UCSD-AML1 (cell line): Measurements from ENCODE around the gene RNPS1.

Experiments used
- DNase-seq: peaks from one replicate; lab custom pipeline; 2025; ENCODE audit not compliant: unreplicated experiment; lab: John Stamatoyannopoulos, UW

Gene RNPS1, protein sequence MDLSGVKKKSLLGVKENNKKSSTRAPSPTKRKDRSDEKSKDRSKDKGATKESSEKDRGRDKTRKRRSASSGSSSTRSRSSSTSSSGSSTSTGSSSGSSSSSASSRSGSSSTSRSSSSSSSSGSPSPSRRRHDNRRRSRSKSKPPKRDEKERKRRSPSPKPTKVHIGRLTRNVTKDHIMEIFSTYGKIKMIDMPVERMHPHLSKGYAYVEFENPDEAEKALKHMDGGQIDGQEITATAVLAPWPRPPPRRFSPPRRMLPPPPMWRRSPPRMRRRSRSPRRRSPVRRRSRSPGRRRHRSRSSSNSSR

DNA sequence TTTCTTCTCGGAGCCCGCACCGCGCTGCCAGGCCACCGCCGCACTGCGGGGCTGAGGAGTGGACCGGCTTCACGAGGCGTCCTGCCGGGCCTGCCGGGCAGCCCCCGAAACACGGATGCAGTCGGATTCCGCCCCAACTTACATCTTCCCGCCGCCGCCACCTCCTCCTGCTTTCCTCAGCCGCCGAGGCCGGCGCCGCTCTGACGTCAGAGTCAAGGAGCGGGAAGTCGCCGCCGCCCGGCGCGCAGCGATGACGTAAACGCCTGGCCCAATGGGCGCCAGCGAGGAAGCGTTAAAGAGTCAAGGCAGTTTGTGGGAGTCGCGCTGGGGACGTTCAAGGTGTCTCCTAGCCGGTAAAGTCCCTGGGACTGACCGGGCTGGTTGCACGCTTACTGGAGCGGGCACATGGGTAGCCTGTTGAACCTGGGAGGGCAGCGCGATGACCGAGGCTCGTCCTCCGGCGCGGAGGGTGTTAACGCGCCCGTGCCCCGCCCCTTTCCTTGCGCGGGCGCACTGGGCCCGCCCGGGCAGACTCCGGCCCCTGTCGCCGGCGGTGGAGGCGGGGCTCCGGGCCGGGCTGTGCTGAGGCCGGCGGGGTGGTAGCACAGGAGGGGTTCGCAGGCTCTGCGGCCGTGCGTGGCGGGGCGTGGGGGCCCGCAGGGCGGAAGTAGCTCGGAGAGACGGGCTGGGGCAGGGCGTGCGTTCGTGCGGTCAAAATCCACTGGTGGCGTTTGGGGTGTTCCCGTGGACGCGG is at the start of gene RNPS1:
Gene RNPS1, minus strand, starts transcription at position 214 of the 754 bp plus-strand sequence. CDS start 3,483 bp downstream, outside the sequence.
- peak; percentile 97 for DNase-seq

DNA sequence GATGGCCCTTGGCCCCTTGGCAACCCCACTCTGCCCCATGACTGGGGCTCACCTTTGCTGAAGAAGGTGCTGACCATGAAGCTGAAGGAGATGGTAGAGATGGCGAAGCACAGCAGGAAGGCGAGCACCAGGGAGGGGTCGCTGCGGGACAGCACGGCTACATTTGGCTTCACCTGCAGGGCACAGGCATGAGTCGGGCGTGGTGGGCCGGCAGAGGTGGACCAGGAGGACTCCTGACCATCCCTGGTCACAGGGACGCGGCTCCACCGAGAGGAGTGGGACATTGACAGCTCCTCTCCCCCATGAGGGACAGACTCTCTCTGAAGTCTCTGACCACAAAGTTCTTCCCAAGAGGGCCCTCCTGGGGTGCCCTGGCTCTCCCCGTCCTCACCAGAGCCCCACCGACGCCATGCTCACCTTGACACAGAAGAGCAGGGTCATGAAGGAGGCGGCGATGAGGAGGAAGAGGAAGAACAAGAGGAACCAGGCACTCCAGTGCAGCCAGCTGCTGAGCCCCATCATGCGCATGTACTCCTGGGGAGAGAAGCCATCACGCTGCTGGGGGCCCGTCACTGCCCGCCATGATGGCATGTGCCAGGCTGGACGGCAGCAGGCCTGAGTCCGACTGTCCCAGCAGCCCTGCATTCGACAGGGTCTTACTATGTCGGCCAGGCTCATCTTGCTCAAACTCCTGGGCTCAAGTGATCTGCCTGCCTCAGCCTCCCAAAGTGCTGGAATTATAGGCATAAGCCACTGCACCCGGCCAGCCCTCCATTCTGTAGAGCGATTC is 49.5 kb upstream of the RNPS1 start:
- DNase-seq: no peak

DNA sequence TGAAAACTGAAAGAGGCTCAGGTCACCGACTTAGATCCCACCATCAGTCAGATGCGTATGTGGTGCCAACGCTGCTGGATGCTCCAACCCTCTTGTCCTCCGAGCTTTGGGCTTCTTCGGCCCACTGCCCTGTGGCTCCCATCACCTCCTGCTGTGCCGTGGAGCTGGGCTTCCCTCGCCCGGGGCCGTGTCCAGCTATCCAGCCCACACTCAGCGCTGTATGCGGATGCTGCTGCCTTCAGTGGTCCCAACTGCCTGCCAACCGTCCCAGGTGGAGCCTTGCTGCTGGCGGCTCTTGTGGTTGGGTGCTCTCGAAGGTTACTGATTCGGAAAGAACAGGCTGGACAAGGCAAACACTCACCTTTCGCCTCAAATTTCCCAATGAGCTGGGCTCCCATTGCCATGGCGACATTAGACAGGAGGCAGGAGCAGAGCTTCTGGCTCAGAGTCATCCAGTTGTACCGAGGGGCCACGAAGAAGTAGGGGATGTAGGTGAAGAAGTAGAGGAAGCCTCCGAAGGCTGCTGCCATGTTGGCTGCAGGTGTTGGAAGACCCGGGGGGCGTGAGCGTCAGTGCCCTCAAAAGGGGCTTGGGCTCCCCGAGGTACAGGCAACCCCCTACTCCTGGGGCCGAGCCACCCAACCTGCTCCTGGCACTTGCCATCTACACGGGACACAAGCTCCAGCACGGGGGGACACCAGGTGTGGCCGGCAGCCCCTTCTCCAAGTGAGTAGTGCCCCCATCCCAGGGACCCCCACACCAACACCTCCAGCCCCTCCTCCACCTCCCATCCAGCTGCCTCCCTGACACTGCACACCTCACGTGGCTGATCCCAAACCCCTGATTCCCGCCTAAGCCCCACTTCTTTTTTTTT is 40.4 kb upstream of the RNPS1 start:
- no peak for DNase-seq

DNA sequence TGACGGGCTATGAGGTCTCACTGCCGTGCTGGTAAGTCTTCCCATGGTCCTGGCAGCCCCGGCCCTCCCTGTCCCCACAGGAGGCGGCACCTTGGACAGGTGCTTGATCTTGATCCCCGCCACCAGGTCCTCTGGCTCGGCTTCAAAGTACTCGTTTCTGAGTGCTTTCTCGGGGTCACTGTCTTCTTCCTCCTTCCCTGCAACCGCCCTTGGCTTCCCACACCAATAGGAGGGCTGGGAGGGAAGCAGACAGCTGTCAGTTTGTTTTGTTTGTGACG is 31.9 kb upstream of the RNPS1 start:
- DNase-seq: no peak

DNA sequence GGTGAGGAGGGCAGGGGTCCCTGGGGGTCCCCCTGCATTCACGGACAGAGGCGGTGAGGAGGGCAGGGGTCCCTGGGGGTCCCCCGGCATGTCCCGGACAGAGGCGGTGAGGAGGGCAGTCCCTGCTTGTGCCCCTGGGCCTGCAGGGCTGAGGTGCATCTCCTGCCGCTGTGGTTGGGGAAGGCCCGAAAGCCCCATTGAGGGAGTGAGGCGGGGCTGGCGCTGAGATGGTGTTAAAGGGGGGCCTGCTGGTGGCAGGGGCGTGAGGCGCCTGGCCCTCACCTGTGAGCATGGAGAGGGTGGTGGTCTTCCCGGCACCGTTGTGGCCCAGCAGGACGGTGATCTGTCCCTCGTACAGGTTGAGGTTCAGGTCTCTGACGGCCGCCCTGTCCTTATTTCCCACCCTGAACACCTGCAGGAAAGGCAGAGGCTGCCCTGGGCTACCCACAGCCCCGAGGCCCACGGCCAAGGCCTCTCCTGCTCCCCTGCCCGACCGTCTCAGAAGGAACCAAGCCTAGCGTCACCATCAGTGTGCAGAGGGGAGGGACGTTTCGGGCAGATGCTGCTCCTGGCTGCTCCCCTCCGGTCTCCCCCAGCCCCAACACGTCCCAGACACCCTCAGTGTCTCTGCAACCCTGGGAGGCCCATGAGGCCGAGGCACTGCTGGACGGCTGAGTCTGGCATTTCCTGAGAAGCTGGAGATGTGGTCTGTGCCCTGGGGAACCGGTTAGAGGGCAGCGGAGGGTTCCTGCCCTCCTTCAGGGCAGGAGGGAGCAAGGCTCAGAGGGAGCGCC is 31.4 kb upstream of the RNPS1 start:
- DNase-seq: no peak

DNA sequence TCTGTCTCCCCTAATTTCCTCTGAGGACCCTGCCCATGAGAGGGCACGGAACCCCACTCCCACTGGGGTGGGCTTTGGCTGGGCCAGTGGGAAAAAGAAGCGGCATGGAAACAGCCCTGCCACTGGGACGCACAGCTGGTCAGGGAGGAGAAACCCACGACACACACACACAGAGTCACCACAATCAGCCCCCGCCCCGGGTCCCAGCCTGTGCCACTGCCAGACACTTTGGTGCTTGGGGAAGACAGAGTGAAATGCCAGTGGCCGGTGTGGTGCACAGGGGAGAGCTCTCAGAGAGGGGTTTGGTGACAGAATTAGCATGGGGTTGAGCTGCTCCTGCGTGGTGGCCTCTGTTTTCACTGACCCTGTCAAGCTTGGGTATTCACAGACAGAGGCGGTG is 30.7 kb upstream of the RNPS1 start:
- no peak for DNase-seq

DNA sequence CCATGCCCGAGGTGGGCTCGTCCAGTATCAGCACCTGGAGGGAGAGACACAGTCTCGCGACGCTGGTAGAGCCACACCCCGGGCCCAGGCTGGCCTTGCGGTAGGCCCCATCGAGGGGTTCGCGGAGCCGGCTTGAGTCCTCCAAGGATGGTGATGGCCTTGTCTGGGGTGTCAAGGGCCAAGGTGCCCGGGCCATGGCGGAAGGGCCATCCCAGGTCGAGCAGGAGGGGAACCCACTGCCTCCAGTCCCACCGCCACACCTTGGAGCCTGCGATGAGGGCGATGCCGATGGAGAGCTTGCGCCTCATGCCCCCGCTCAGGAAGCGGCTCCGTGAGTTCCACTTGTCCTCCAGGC is 29.6 kb upstream of the RNPS1 start:
- DNase-seq: no peak

DNA sequence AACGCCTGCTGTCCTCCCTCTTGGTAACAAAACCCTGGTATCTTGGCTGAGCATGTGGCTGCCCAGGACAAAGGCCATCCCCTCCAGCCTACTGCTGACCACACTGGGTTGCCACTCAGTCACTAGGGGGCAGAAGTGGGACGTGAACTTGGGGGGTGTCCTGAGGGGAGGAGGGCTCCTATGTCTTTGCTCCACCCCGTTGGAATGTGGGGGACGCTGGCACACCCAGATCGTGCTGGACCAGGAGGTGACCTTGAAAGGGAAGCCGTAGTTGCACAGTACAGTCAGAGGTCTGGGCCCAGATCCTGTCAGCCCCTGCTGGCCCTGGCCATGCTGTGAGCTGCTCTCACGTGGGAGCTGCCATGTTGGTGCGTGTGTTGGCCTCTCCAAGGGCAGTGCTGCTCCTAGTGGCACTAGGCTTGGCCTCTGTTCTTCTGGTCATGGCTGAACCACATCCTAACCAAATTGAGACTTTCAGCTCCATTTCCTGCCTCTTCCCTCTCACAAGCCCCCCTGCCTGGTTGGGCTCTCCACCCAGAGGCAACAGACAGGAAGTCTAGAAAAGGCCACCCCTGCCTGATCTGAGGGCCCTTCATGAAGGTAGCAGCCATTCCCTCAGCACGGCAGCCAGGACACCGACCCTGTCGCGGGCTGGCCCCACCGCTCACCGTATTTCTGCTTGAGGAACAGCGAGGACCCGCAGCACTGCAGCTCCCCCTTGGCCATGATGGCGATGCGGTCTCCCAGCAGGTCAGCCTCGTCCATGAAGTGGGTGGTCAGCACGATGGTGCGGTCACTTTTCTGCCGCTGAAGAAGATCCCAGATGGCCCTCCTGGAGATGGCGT is 29.0 kb upstream of the RNPS1 start:
- peak; percentile 43 for DNase-seq

DNA sequence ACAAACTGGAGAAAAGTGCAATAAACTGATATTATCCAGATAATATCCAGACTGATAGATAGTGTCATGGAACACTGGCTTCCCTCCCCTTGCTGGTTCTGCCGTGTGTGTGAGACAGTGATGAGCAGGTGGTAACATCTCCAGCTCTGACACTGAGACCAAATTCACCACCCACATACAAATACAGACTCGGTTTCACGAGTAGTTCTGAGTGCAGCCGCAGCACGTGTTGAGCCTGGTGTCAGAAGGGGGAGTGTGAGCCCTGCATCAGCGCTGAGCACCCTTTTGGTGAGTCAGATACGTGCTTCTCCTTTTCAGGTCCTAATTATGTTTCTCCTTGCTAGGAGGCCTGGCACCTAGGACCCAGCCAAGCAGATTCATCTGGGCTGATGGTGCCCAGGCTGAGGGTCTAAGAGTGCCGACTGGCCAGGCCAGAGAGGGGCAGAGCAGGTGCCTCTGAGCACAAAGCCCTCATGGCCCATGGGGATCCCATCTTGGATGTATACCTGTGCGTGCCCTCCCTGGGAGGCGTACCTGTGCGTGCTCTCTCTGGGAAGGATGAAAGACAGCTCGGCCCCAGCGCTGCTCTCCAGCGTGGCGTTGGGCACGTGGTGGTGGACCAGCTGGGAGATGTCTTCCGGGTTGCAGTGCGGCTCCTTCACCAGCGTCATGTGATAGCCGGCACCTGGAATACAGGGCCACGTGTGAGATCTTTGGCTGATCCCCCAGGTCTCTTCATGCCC is 27.3 kb upstream of the RNPS1 start:
- peak; percentile 25 for DNase-seq

DNA sequence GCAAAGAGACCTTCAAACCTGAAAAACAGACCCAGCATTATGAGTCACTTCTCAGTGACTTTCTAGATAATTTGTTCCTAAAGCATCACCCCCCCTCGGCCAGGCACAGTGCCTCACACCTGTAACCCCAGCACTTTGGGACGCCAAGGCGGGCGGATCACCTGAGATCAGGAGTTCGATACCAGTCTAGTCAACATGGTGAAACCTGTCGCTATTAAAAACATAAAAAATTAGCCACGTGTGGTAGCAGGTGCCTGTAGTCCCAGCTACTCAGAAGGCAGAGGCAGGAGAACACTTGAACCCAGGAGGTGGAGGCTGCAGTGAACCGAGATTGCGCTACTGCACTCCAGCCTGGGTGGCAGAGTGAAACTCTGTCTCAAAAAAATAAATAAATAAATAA is 24.3 kb upstream of the RNPS1 start:
- DNase-seq: no peak

DNA sequence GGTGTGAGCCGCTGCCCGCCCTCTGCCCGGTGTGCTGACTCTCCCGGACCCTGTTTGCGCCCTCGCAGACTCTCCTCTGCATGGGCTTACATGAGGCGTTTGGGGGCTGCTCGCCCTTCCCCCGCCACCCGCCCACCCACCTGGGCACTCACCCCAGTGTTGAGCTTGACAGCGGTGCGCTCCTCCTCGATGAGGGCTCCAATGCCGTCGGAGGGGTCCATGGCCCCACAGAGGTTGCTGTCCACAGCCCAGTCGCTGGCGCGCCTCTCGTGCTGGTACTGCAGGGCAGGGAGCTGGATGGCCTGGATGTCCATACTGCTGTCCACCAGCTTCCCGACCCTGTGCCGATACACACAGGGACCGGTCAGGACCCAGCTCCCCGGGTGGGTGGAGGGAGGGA is 21.4 kb upstream of the RNPS1 start:
- DNase-seq: no peak

DNA sequence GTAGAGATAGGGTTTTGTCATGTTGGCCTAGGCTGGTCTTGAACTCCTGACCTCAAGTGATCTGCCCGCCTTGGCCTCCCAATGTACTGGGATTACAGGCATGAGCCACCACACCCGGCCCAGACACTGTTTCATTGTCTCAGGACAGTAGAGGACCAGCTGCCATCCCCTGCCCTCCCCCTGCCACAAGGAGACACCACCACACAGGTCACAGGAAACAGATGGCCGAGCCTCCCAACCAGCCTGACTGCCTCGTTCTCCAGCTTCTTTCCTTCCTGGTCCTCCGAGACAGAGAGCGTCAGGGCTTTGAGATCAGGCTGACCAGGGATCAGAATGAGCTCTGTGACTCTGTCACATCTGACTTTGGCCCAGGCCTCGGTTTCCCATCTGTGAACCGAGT is 20.8 kb upstream of the RNPS1 start:
- peak; percentile 69 for DNase-seq

DNA sequence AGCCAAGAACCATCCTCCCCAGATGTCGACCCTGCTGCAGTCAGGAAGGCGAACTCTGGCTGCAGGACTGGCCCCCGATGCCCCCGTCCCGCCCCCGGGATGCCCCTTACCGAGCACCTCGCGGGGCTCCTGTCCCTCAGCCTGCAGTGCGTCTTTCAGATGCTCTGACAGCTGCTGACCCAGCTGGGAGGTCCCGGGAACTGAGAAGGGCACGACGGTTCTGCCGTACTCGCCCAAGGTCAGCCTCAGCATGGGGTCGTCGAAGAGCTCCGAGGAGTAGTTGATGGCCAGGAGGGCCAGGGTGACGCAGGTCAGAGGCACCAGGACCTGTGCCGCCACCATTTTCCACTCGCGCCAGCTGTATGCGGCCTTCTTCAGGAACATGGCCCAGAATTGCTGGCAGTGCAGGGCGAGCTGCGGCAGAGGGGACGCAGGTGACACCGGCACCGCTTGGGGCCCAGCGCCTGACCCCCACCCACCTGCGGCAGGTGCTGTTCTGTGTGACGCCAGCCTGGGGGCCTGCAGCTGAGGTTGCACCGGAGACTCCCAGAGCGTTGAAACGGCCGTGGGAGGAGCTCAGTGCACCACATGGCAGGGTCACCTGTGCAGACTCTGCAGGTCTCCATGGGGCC is 20.1 kb upstream of the RNPS1 start:
- no peak for DNase-seq

DNA sequence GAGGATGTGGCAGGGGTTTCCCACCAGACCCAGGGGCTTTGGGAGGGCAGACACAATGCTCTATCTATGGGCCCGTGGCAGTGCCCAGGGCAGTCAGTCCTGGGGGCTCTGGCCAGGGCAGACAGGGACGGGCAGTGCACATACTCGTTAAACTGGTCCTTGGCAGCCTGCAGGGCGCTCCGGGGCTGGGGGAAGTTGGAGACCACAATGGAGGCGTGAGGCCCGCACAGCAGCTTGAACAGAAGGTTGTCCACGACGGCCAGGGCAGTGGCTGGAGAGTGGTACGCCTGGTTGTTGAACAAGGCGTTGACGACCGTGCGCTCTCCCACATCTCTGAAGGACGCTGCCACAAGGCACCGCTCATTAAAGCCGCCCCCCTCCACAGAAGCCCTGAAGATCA is 18.6 kb upstream of the RNPS1 start:
- DNase-seq: no peak

DNA sequence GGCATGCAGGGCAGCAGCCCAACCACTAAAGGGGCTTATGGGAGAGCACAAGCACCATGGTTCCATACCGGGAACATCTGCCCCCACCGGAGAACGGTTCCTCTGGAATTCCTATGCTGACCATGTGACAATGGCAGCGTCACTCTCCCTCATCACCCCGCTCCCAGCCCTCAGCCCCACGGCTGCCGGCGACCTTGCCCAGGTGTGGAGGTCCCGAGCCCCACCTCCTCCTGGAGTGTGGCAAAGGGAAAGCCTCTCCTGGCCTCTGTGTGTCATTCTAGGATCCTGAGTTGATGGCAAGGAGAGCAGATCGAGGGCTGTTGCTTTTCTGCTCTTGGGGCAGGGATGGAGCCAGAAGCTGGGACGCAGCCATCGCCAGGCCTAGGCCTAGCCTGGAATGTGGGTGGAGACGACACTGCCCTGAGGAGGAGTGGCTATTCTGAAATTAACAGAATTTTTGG is 17.8 kb upstream of the RNPS1 start:
- DNase-seq: no peak

DNA sequence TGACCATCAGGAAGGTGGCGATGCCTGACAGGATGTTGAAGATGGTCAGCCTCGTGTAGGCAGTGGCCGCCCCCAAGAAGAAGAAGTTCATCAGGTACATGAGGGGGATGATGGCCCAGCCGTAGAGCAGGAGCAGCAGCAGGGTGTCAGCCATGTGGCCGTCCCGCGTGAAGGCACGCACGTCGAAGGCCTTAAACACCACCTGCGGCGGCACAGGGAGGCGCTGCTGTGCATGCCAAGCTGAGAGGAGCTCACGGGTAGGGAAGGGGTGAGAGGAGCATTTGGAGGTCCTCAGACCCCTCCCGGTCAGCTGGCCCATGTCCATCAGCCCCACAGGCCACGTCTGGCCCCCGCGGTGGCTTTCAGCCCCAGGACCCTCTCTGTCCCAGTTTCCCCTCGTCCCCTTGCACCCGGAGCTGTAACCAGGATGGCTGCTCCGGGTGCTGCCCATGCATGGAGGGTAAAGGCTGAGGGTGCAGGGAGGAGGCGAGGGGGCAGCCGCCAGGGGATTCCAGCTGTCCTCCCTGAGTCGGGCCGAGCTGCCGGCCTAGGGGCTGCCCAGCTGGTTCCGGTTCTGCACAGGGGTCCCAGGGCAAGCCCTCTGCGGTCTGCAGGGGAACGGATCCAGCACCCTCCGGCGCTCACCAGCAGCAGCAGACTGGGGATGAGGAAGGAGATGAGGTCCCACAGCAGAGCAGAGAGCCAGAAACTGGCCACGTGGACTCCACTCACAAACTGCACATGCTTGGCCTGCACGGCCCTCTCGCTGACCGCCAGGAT is 17.1 kb upstream of the RNPS1 start:
- no peak for DNase-seq

DNA sequence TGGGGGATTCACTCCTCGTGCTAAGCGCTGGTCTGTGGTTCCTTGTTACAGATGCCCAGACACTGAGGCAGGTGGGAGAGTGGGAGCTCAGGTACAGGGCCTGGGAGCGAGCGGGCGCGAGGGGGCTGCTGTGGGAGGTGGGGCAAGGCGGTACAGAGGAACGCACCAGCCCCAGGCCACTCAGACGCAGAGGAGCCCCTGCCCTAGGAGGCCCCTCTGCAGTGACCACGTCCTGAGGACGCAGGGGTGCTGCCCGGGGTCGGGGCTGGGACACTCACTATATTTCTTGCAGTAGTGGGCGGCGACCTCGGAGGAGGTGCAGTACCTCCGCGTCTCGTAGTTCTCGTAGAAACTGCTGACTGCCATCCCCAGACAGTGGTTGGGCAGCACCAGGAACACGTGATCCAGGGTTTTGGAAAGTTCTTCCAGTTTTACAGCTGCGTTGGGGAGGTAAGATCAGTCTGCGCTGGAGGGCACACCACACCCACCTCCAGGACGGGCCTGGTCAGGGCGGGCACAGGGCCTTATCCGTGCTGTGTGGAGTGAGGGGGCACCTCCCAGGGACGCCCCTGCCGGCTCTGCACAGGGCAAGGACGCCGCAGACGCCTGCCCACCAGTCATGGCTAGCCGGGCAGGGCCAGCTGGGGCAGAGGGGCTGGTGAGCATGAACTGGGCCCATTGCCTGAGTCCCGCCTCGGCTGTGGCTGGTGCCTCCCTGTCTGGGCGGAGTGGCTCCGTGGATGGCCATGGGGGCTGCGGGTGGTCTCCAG is 16.3 kb upstream of the RNPS1 start:
- no peak for DNase-seq
